Tibial nerve (tissue), 4 donors: ENCODE results near the gene BTBD19.

Experiments
- EP300 ChIP-seq, 2 donors: sonication (generic); formaldehyde crosslinking; IDR thresholded peaks; one replicate each; pipeline ENCODE4 v1.6.1; 2017; ENCODE audit warnings: antibody characterized with exemption in 2 of 2, mild to moderate bottlenecking in 1 of 2
- TF ChIP-seq, protein P1 (sequence below), 5 experiments: fragments of 200-600 bp in 3 of 5; fragments of 450-650 bp in 2 of 5; sonication (generic) in 3 of 5; IDR thresholded peaks; one replicate each; pipeline ENCODE4 v1.5.1; 2016 to 2019; ENCODE audit warnings: antibody characterized with exemption in 5 of 5, mild to moderate bottlenecking in 3 of 5, moderate library complexity in 2 of 5

DNA sequence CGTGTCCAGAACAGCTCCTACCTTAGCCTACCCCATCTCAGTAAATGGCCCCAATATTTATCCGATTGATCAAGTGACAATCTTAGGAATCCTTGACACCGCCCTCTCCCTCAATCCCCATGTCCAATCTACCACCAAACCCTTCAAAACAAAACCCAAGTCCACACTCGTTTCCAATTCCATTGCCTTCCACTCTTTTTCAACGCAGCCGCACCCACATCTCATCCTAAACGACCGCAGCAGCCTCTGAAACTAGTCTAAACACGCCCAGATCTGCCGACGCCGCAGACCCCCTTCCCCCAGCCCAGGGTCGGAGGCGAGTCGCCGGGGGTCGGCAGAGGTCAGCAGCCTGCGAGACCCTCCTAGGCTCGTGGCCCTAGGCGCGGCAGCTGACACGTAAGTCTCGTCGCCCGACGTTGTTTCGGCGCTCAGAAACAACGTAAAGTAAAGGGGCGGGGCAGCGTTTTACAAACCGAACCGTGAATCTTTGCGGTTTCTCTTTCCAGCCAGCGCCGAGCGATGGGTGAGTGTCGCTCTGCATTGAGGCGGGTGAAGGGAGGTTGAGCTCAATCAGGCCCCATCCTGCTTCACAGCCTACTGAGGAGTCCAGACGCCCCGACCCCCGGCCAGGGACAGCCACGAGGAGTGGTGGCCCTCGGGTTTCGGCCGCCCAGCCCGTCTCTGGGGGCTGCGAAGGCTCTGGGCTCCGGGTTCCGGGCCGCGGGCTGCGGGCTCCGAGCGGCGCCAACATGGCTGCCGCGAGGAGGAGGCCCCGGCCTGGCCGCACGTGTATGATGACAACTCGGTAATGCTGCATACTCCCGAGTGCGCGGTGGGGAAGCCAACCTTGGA is 33.0 kb upstream of the BTBD19 start, which contains the start of gene RPS8:
- TF ChIP-seq, protein P1, sequence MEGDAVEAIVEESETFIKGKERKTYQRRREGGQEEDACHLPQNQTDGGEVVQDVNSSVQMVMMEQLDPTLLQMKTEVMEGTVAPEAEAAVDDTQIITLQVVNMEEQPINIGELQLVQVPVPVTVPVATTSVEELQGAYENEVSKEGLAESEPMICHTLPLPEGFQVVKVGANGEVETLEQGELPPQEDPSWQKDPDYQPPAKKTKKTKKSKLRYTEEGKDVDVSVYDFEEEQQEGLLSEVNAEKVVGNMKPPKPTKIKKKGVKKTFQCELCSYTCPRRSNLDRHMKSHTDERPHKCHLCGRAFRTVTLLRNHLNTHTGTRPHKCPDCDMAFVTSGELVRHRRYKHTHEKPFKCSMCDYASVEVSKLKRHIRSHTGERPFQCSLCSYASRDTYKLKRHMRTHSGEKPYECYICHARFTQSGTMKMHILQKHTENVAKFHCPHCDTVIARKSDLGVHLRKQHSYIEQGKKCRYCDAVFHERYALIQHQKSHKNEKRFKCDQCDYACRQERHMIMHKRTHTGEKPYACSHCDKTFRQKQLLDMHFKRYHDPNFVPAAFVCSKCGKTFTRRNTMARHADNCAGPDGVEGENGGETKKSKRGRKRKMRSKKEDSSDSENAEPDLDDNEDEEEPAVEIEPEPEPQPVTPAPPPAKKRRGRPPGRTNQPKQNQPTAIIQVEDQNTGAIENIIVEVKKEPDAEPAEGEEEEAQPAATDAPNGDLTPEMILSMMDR (IDR thresholded peaks at IDR 0.05): peak in 2 of 5 experiments; percentile 24 to 43
- peak; percentile 77 to 100 for TF ChIP-seq EP300 (IDR thresholded peaks at IDR 0.05)
